Activated T-helper 2 cell treated with anti-CD3 and anti-CD28 coated beads, Interferon-gamma antibody, Interleukin-2, Interleukin-4, amounts not matched to agents 10 μg/mL and 5 μg/mL and 100 μg/mL, durations not matched to agents 14 hours and 24 hours and 36 hours (primary cell): Measurements from ENCODE around the gene PANK2. TPM values are rescaled to one million over a fixed set of nuclear protein-coding genes. Genes with fewer than 3 reads are reported as not detected.
"Not testable (repeated sequence)": the region's sequence is repeated elsewhere in the genome, so short reads cannot be mapped to it uniquely, and the experiment has no call there.

Source experiments
- DNase-seq: peaks from one replicate; pipeline ENCODE4 v3.0.0; 2021; ENCODE audit warnings: low spot score
- H3K27ac Mint-ChIP-seq: one replicate; pipeline ENCODE4 v1.8.0; 2021; ENCODE audit warnings: mixed read lengths
- H3K27me3 Mint-ChIP-seq: one replicate; pipeline ENCODE4 v1.8.0; 2021; ENCODE audit warnings: low read depth, mixed read lengths
- H3K36me3 Mint-ChIP-seq: one replicate; pipeline ENCODE4 v1.8.0; 2021; ENCODE audit warnings: low read depth, mixed read lengths
- H3K4me1 Mint-ChIP-seq: one replicate; pipeline ENCODE4 v1.8.0; 2021; ENCODE audit warnings: low read depth, mixed read lengths
- H3K4me3 Mint-ChIP-seq: one replicate; pipeline ENCODE4 v1.8.0; 2021; ENCODE audit warnings: low read depth, mild to moderate bottlenecking, moderate library complexity, mixed read lengths
- H3K9me3 Mint-ChIP-seq: one replicate; pipeline ENCODE4 v1.8.0; 2021; ENCODE audit warnings: mixed read lengths
- intact Hi-C: fragments of 100-400 bp; cut with micrococcal nuclease; formaldehyde crosslinking; loops from one replicate; pipeline ENCODE4 v1.15.1; 2023
- total RNA-seq: library from RNA; stranded (reverse); gene quantifications from 2 replicates; pipeline ENCODE4 v1.2.3, GENCODE V29; 2022

Gene PANK2
- total RNA-seq, 1 donor from 2014 or later: 49.2 TPM

DNA sequence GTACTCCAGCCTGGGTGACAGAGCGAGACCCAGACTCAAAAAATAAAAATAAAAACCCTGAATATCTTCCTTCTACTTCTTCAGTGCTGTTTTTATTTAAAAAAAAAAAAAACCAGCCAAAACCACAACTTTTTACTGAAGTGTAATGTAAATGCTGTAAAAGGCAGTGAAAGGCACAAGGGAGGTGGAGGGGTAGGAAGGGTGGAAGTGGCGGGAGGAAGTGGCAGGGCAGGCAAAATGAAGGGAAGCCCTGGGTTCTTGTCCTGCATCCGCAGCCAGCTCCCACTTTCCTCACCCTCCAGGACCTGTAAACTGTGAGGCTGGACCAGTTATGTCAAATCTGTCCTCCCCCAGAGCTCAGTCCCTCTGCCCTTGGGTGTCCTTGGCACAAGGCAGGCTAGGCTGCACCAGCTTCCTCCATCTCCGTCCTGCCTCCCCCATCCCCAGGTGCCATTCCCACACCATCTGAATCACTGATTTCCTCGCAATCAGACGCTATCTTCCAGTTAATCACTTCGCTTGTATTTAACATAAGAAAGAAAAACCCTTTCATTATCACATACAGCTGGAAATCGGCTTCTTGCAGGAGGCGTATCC, 13.7 kb upstream of the PANK2 start:
- no peak overlapping the region for H3K4me3 Mint-ChIP-seq
- H3K4me1 Mint-ChIP-seq: peaks cover 7% of the 10 kb centered on the region
- no peaks in the 10 kb centered on the region for H3K9me3 Mint-ChIP-seq
- H3K27me3 Mint-ChIP-seq: no peaks in the 10 kb centered on the region
- no peak for DNase-seq
- H3K27ac Mint-ChIP-seq: no peak overlapping the region
- intact Hi-C loops: no loop called here
- H3K36me3 Mint-ChIP-seq: peaks cover 48% of the 10 kb centered on the region

DNA sequence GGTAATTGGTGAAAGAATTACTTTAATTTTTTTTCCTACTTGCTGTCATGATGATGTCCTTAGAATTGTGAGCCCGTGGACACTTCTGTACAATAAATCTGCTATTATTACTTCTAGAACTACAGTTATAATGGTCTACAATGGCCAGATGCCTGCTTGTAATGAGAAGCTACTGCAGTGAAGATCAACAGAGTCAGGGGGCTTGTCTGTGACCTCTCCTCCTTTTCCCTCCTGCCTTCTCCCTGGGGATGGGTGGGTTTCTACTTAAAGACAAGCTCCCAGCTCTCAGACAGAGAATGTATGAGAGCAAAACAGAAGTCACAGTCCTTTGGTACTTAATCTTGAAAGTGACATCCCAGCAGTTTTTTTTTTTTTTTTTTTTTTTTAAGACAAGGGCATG, 13.2 kb upstream of the PANK2 start:
- no peaks in the 10 kb centered on the region for H3K9me3 Mint-ChIP-seq
- H3K4me3 Mint-ChIP-seq: no peak overlapping the region
- peaks cover 7% of the 10 kb centered on the region for H3K4me1 Mint-ChIP-seq
- no peak overlapping the region for H3K27ac Mint-ChIP-seq
- no peaks in the 10 kb centered on the region for H3K27me3 Mint-ChIP-seq
- intact Hi-C loops: no loop called here
- DNase-seq: no peak
- peaks cover 45% of the 10 kb centered on the region for H3K36me3 Mint-ChIP-seq

DNA sequence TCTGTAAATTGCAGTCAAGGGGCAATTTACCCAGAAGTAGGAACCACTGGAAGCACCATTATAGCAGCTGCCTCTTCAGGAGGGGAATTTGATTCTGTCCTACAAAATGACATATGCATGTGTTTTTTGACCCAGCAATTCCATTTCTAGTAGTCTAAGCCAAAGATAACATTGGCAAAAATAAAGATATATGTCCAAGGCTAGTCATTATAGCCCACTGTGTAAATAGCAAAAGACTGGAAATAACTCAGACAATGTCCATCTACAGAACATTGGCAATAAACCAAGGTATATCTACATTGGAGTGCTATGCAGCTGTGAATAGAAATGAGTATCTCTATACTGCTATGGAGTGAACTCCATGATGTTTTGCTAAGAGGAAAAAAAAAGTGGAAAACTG, 12.5 kb upstream of the PANK2 start:
- Mint-ChIP-seq H3K4me1 (peaks cover 7% of the 10 kb centered on the region), H3K27me3 (no peaks in the 10 kb centered on the region), H3K9me3 (no peaks in the 10 kb centered on the region), H3K4me3 (no peak overlapping the region), H3K36me3 (peaks cover 46% of the 10 kb centered on the region), H3K27ac (no peak overlapping the region)
- DNase-seq: no peak
- intact Hi-C loops: no loop called here

DNA sequence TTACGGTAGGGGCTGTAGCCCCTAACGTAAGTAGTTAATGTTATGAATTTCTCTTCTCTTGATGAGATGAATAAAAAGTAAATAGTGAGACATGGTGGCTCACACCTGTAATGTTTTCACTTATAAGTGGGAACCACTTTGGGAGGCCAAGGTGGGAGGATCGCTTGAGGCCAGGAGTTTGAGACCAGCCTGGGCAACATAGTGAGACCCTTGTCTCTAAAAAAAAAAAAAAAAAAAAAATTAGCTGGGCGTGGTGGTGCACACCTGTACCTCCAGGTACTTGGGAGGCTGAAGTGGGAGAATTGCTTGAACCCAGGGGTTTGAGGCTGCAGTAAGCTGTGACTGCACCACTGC, 10.3 kb upstream of the PANK2 start:
- intact Hi-C loops, H3K27me3 Mint-ChIP-seq, H3K4me1 Mint-ChIP-seq, H3K4me3 Mint-ChIP-seq, H3K27ac Mint-ChIP-seq, H3K9me3 Mint-ChIP-seq, DNase-seq: not testable (repeated sequence)
- H3K36me3 Mint-ChIP-seq: peaks cover 30% of the 10 kb centered on the region

DNA sequence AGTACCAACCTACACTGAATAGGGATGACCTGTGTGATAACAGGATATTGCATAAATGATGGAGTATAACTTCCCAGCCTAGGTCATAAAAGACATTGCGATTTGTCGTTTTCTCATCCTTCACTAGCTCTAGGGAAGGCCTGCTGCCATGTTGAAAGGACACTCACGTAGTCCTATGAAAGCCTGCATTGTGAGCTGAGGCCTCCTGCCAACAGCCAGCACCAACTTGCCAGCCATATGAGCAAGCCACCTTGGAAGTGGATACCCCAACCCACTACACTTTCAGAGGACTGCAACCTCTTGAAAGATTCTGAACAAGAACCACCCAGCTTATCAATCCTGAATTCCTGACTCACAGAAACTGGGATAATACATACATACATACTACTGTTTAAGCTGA, 3.5 kb upstream of the PANK2 start:
- Mint-ChIP-seq H3K27me3 (no peaks in the 10 kb centered on the region), H3K4me1 (peaks cover 13% of the 10 kb centered on the region), H3K27ac (no peak overlapping the region), H3K36me3 (peaks cover 38% of the 10 kb centered on the region), H3K9me3 (no peaks in the 10 kb centered on the region), H3K4me3 (no peak overlapping the region)
- DNase-seq: no peak
- intact Hi-C loops: loop anchor here (5.0 kb wide), 1 partner anchor 197 kb away; no protein-coding TSS in a partner anchor

DNA sequence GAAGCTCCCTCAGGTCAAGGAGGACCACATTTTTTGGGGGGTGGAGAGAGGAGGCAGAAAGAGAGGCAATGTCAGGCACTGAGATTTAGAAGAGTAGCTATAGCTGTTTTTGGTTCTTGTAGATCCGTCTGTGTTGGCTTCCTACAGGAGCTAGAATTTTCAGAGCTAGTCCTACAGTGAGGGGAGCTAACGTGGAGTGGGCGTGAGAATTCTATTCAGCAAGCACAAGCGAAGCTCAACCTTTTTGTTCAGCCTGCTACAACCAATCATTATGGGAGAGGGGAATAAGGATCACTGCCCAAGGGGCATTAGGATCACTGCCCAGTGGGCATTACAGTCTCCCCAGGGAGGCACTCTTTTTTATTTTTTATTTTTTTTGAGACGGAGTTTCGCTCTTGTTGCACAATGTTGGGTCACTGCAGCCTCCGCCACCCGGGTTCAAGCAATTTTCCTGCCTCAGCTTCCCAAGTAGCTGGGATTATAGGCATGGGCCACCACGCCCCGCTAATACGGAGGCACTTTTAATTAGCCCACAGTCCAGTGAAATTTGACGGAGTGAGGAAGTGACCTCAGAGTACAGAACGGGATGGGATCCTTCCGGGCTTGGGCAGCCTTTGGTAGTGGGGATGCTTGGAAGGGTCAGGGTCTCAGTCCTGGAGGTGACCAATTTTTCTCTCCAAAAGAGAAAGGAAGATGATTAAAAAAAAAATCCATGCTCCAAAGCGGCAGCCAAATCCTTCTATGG, 1.1 kb upstream of the PANK2 start:
- H3K27ac Mint-ChIP-seq: peak overlapping the region; percentile 93
- peaks cover 55% of the 10 kb centered on the region for H3K36me3 Mint-ChIP-seq
- H3K27me3 Mint-ChIP-seq: no peaks in the 10 kb centered on the region
- peak overlapping the region; percentile 98 for H3K4me3 Mint-ChIP-seq
- H3K4me1 Mint-ChIP-seq: peaks cover 31% of the 10 kb centered on the region
- intact Hi-C loops: loop anchor here (5.0 kb wide), 1 partner anchor 194 kb away; no protein-coding TSS in a partner anchor
- no peak for DNase-seq
- no peaks in the 10 kb centered on the region for H3K9me3 Mint-ChIP-seq

DNA sequence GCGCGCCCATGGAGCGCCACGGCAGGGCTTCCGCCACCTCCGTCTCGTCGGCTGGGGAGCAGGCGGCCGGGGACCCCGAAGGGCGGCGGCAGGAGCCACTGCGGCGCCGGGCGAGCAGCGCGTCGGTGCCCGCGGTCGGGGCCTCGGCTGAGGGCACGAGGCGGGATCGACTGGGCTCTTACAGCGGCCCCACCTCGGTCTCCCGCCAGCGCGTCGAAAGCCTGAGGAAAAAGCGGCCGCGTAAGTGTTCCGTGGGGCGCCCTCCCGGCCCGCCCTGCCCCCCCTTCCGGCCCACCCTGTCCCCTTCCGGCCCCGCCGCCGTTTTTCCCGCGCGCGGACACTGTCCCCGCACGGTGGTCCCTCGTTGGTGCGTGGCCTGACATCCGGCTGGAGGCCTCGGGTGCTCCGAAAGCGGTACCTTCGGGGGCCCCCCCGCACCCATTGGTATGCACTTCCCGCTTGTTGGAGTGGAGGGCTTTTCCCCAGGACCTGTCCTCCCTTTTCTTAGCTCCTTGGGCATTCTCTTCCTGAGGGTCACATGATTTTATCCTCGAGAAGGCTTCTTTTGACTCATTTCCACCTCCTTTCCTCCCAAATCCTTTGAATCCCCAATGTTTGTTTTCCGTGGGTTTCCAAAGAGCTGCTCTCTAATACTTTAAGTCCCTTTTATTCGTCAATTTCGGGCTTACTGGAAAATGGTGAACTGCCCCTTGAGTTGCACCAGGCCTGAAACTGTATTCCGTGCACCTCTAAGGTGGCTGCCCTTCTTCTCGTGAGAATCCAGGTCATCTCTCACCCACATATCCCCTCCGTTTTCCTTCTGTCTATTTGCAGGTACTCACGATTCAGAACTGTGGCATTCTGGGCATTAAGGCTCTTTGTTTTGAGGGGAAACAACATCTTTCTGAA, 556 bp downstream of the PANK2 start:
- intact Hi-C loops: loop anchor here (1.0 to 5.0 kb wide), 4 partner anchors 18 to 193 kb away; partner anchors contain the start of genes AP5S1 and RNF24
- Mint-ChIP-seq H3K36me3 (peaks cover 64% of the 10 kb centered on the region), H3K27me3 (no peaks in the 10 kb centered on the region), H3K27ac (peak overlapping the region; percentile 93), H3K9me3 (no peaks in the 10 kb centered on the region), H3K4me1 (peaks cover 38% of the 10 kb centered on the region), H3K4me3 (peak overlapping the region; percentile 99)
- DNase-seq: peak; percentile 23

DNA sequence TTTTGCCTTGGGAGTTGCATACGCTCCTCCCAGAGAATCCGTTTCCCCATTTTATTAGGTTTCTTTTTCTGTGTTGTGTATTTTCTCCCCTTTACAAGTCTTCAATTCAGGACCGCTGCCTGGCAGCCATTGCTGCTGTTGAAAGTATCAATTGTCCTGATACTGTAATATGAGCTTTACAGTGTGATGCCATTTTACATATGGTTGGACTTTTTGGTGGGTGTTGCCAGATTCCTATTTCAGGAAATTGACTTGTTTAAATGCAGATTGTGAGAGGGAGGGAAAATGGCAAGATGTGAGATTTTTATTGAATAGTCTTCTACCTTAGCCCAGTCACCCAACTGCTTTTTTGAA, 1.2 kb downstream of the PANK2 start:
- peaks cover 41% of the 10 kb centered on the region for H3K4me1 Mint-ChIP-seq
- intact Hi-C loops: no loop called here
- peak overlapping the region; percentile 99 for H3K4me3 Mint-ChIP-seq
- DNase-seq: no peak
- peak overlapping the region; percentile 93 for H3K27ac Mint-ChIP-seq
- no peaks in the 10 kb centered on the region for H3K9me3 Mint-ChIP-seq
- peaks cover 67% of the 10 kb centered on the region for H3K36me3 Mint-ChIP-seq
- no peaks in the 10 kb centered on the region for H3K27me3 Mint-ChIP-seq

DNA sequence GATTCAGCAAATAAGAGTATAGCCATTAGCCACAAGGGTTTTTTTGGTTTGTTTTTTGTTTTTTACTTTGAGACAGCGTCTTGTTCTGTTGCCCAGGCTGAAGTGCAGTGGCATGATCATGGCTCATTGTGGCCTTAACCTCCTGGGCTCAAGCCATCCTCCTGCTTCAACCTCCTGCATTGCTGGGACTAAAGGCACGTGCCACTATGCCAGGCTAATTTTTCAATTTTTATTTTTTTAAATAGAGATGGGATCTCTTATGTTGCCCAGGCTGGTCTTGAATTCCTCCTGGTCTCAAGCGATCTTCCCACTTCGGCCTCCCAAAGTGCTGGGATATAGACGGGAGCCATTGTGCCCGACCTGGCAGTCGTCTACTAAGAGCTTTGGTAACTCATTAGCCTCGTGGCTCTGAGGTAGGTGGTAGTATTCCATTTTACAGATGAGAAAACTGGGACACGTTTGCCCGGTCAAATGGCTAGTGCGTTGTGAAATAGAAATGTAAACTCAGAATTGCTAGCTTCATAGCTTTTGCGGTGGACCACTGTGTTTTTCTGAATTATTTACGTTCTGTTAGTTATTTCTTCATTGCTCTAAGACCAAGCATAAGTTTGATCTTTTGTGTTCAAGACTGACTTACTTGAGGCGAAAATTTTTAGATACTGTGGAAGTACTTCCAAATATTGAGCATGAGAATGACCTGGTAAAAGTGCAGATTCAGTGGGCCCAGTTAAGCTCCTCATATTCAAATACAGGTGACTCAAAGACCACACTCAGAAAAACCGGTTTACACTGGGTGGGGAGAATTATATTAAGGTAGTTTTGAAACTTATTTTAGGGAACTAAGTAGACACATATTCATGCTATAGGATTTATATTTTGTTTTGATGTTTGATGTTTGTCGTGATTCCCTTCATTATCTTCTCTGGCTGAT, 2.1 kb downstream of the PANK2 start:
- intact Hi-C loops: no loop called here

DNA sequence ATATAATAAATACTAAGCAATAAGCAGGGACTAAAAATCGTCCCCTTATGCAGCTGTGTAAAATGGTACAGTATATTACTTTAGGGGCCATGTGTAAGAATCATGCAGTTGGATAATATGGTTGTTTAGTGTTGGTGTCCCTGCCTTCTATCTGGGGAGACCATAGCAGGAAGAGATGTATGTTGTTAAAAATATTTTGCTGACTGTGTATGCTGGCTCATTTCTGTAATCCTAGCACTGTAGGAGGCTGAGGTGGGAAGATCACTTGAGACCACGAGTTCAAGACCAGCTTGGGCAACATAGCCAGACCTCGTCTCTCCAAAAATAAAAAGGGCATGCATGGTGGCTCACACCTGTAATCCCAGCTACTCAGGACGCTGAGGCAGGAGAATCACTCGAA, 5.6 kb downstream of the PANK2 start:
- Mint-ChIP-seq H3K36me3 (peaks cover 55% of the 10 kb centered on the region), H3K4me3 (peak overlapping the region; percentile 17), H3K27me3 (no peaks in the 10 kb centered on the region), H3K9me3 (no peaks in the 10 kb centered on the region), H3K27ac (peak overlapping the region; percentile 67), H3K4me1 (peaks cover 48% of the 10 kb centered on the region)
- intact Hi-C loops: no loop called here
- no peak for DNase-seq

More for the DNA sequence above, 2.1 kb downstream of the PANK2 start:
- no peaks in the 10 kb centered on the region for H3K27me3 Mint-ChIP-seq
- DNase-seq: no peak
- peak overlapping the region; percentile 93 for H3K27ac Mint-ChIP-seq
- H3K36me3 Mint-ChIP-seq: peaks cover 63% of the 10 kb centered on the region
- H3K4me3 Mint-ChIP-seq: peak overlapping the region; percentile 99
- no peaks in the 10 kb centered on the region for H3K9me3 Mint-ChIP-seq
- peaks cover 45% of the 10 kb centered on the region for H3K4me1 Mint-ChIP-seq

DNA sequence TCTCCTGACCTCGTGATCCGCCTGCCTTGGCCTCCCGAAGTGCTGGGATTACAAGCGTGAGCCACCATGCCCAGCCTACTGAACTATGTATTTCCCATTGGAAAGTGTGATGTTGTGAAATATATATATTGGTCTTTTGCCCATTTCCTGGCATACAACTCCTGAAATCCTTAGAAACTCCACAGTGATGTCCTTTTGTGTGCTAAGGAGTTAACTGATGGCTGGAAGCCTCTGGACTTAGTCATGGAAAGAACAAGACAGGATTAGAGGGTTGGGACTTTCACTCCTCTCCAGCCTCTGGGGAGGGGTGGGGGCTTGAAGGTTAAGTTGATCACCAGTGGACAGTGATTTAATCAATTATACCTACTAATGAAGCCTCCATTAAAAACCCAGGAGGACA, 7.1 kb downstream of the PANK2 start:
- H3K4me3 Mint-ChIP-seq: no peak overlapping the region
- intact Hi-C loops: no loop called here
- H3K27me3 Mint-ChIP-seq: no peaks in the 10 kb centered on the region
- no peaks in the 10 kb centered on the region for H3K9me3 Mint-ChIP-seq
- H3K4me1 Mint-ChIP-seq: peaks cover 49% of the 10 kb centered on the region
- H3K36me3 Mint-ChIP-seq: peaks cover 47% of the 10 kb centered on the region
- DNase-seq: no peak
- no peak overlapping the region for H3K27ac Mint-ChIP-seq
